HG03342 (cell line): ENCODE measurements around the gene KCNG1.
"Not testable (repeated sequence)": the region's sequence is repeated elsewhere in the genome, so short reads cannot be mapped to it uniquely, and the experiment has no call there.

Experiments
- ATAC-seq: cut with Tn5 transposase; IDR thresholded peaks from one replicate; pipeline ENCODE4 v1.9.1; 2021; ENCODE audit warnings: mild to moderate bottlenecking, moderate library complexity; ENCODE audit not compliant: unreplicated experiment

The KCNG1 gene

GRCh38 chr20:51022803-51023616, at the start of gene KCNG1:
KCNG1 (minus strand) TSS chr20:51023107; CDS start chr20:51010338, 12,769 bp downstream.
- ATAC-seq = no peak

GRCh38 chr20:51070621-51071020, 47.7 kb upstream of the KCNG1 start:
- ATAC-seq = no peak

- no peak for ATAC-seq
Measured at GRCh38 chr20:51067792-51068191, 44.9 kb upstream of the KCNG1 start.

GRCh38 chr20:51065615-51066014, 42.7 kb upstream of the KCNG1 start:
- ATAC-seq = no peak

GRCh38 chr20:51064137-51064536, 41.2 kb upstream of the KCNG1 start:
- no peak for ATAC-seq

- ATAC-seq = no peak
Measured at GRCh38 chr20:51062065-51062464, 39.2 kb upstream of the KCNG1 start.

- ATAC-seq = no peak
Measured at GRCh38 chr20:51061418-51062045, 38.6 kb upstream of the KCNG1 start.

- no peak for ATAC-seq
Measured at GRCh38 chr20:51060301-51060700, 37.4 kb upstream of the KCNG1 start.

GRCh38 chr20:51059862-51060261, 37.0 kb upstream of the KCNG1 start:
- ATAC-seq = no peak

- no peak for ATAC-seq
Measured at GRCh38 chr20:51058017-51058416, 35.1 kb upstream of the KCNG1 start.

GRCh38 chr20:51054233-51054632, 31.3 kb upstream of the KCNG1 start:
- no peak for ATAC-seq

GRCh38 chr20:51050531-51051075, 27.7 kb upstream of the KCNG1 start:
- no peak for ATAC-seq

GRCh38 chr20:51046021-51046985, 23.4 kb upstream of the KCNG1 start:
- ATAC-seq = no peak

- ATAC-seq = not testable (repeated sequence)
Measured at GRCh38 chr20:51045492-51045891, 22.6 kb upstream of the KCNG1 start.

GRCh38 chr20:51044796-51045195, 21.9 kb upstream of the KCNG1 start:
- ATAC-seq = no peak

GRCh38 chr20:51043811-51044210, 20.9 kb upstream of the KCNG1 start:
- ATAC-seq = no peak

GRCh38 chr20:51042657-51043247, 19.8 kb upstream of the KCNG1 start:
- no peak for ATAC-seq

- ATAC-seq = no peak
Measured at GRCh38 chr20:51042064-51042463, 19.2 kb upstream of the KCNG1 start.

GRCh38 chr20:51037532-51038115, 14.7 kb upstream of the KCNG1 start:
- no peak for ATAC-seq

- ATAC-seq = no peak
Measured at GRCh38 chr20:51036827-51037531, 14.1 kb upstream of the KCNG1 start.
